B cell (primary cell): Measurements from ENCODE around the gene CD300LB. TPM values are rescaled to one million over a fixed set of nuclear protein-coding genes. Genes with fewer than 3 reads are reported as not detected.

Experiments used
- ATAC-seq: fragments of 200-7000 bp; cut with Tn5 transposase; one replicate; pipeline ENCODE4 v1.10.0; 2021; ENCODE audit warnings: low read depth, mild to moderate bottlenecking, moderate number of reproducible peaks, moderate library complexity
- CTCF ChIA-PET: fragments of 350-600 bp; sonication (Branson Sonifier 250); formaldehyde crosslinking; loops from one replicate; lab custom pipeline; 2021; ENCODE audit warnings: antibody characterized with exemption, inconsistent platforms; lab: Charles Lee
- POLR2A ChIA-PET: fragments of 350-600 bp; sonication (Branson Sonifier 250); formaldehyde crosslinking; loops from one replicate; lab custom pipeline; 2021; ENCODE audit warnings: antibody characterized with exemption; lab: Charles Lee
- DNase-seq: peaks from one replicate; pipeline ENCODE4 v3.0.0; 2013
- H2AFZ ChIP-seq: 2 replicates; pipeline ENCODE4 v1.6.1; 2012; ENCODE audit warnings: mild to moderate bottlenecking, low read depth, low read length; ENCODE audit not compliant: insufficient read depth, poor library complexity, severe bottlenecking
- H3K27ac ChIP-seq, 2 donors: 1 replicate in 1 of 2; 2 replicates in 1 of 2; pipeline ENCODE4 v1.5.1; 2012 to 2013; ENCODE audit warnings: low read length in 2 of 2, mild to moderate bottlenecking in 2 of 2, moderate library complexity in 1 of 2
- H3K27me3 ChIP-seq, 4 experiments: fragments of 200-600 bp in 1 of 4; sonication (generic) in 1 of 4; replicated peaks in 1 of 4; 1 replicate in 2 of 4; 2 replicates in 2 of 4; pipeline versions ENCODE4 v1.6.1 to v1.7.0; 2013 to 2016; ENCODE audit warnings: low read length in 3 of 4, mild to moderate bottlenecking in 2 of 4, mixed read lengths in 1 of 4, moderate library complexity in 1 of 4; ENCODE audit not compliant: insufficient read depth in 4 of 4, control insufficient read depth in 3 of 4; ENCODE audit errors: control extremely low read depth in 1 of 4
- H3K36me3 ChIP-seq, 2 experiments: replicated peaks in 1 of 2; 1 replicate in 1 of 2; 2 replicates in 1 of 2; pipeline versions ENCODE4 v1.6.1 to v1.7.1; 2013; ENCODE audit warnings: low read length in 1 of 2; ENCODE audit not compliant: insufficient read depth in 2 of 2, control insufficient read depth in 1 of 2; ENCODE audit errors: control extremely low read depth in 1 of 2, extremely low read depth in 1 of 2
- H3K4me1 ChIP-seq, 2 donors: fragments of 200-600 bp in 1 of 2; sonication (generic) in 1 of 2; 1 replicate in 1 of 2; 2 replicates in 1 of 2; pipeline versions ENCODE4 v1.5.1 to v1.6.1; 2013 to 2017; ENCODE audit warnings: low read length in 2 of 2; ENCODE audit not compliant: control insufficient read depth in 2 of 2, insufficient read depth in 2 of 2
- H3K4me2 ChIP-seq: replicated peaks from 2 replicates; pipeline ENCODE3; 2012; ENCODE audit warnings: mild to moderate bottlenecking, low read depth, low read length; ENCODE audit not compliant: poor library complexity, severe bottlenecking
- H3K4me3 ChIP-seq, 5 experiments: fragments of 200-600 bp in 1 of 5; sonication (generic) in 1 of 5; 1 replicate in 3 of 5; 2 replicates in 2 of 5; pipeline versions ENCODE4 v1.5.1 to v1.7.0; 2011 to 2016; ENCODE audit warnings: low read length in 4 of 5, mild to moderate bottlenecking in 4 of 5, low read depth in 2 of 5, control low read depth in 1 of 5, moderate library complexity in 1 of 5; ENCODE audit not compliant: insufficient read depth in 1 of 5; ENCODE audit errors: control extremely low read depth in 1 of 5, extremely low read depth in 1 of 5
- H3K79me2 ChIP-seq: fragments of 200-600 bp; sonication (generic); one replicate; pipeline ENCODE4 v1.6.0; 2016; ENCODE audit warnings: low read length; ENCODE audit not compliant: control insufficient read depth, insufficient read depth
- H3K9ac ChIP-seq: fragments of 200-600 bp; sonication (generic); 2 replicates; pipeline ENCODE4 v1.6.1; 2017; ENCODE audit warnings: mild to moderate bottlenecking, low read length, moderate library complexity
- H3K9me3 ChIP-seq, 3 donors: one replicate each; pipeline versions ENCODE4 v1.6.1 to v1.7.1; 2013; ENCODE audit warnings: low read length in 2 of 3; ENCODE audit not compliant: control insufficient read depth in 2 of 3, insufficient read depth in 1 of 3; ENCODE audit errors: control extremely low read depth in 1 of 3
- H4K20me1 ChIP-seq: 2 replicates; pipeline ENCODE4 v1.6.0; 2012; ENCODE audit warnings: mild to moderate bottlenecking, low read length; ENCODE audit not compliant: insufficient read depth, control insufficient read depth, poor library complexity, severe bottlenecking
- H3K27ac Mint-ChIP-seq: one replicate; pipeline ENCODE4 v1.8.0; 2021; ENCODE audit warnings: mixed read lengths
- H3K27me3 Mint-ChIP-seq: one replicate; pipeline ENCODE4 v1.8.0; 2021; ENCODE audit warnings: mixed read lengths
- H3K4me1 Mint-ChIP-seq: one replicate; pipeline ENCODE4 v1.8.0; 2021; ENCODE audit warnings: mixed read lengths
- H3K4me3 Mint-ChIP-seq: one replicate; pipeline ENCODE4 v1.8.0; 2021; ENCODE audit warnings: mixed read lengths
- H3K9me3 Mint-ChIP-seq: one replicate; pipeline ENCODE4 v1.8.0; 2022; ENCODE audit warnings: mixed read lengths; ENCODE audit not compliant: insufficient read depth
- CTCF ChIP-seq: fragments of 200-600 bp; IDR thresholded peaks from one replicate; pipeline ENCODE4 v1.8.0; 2022; ENCODE audit warnings: antibody characterized with exemption, mild to moderate bottlenecking
- EZH2 ChIP-seq: IDR thresholded peaks from 2 replicates; pipeline ENCODE4 v1.6.1; 2012; ENCODE audit warnings: borderline replicate concordance, low read depth, mild to moderate bottlenecking, moderate library complexity, low read length; ENCODE audit not compliant: insufficient read depth, poor library complexity, severe bottlenecking
- WGBS: methylation state at CpG from one replicate; pipeline ENCODE4 v1.1.5; 2013; ENCODE audit warnings: missing lambda C conversion rate; ENCODE audit not compliant: insufficient coverage; 5-methylcytosine and 5-hydroxymethylcytosine counted together
- intact Hi-C: fragments of 100-400 bp; cut with micrococcal nuclease; formaldehyde crosslinking; loops from one replicate; pipeline ENCODE4 v1.10.0; 2022
- polyA plus RNA-seq: library from polyadenylated mRNA; depleted of rRNA; stranded (reverse); fragments of >200 nt; gene quantifications from 2 replicates; pipeline ENCODE4 v1.2.3, GENCODE V29; 2012
- total RNA-seq, 2 donors: library from RNA; stranded (reverse); fragments of 120-200 nt in 1 of 2; gene quantifications; 1 replicate in 1 of 2; 2 replicates in 1 of 2; pipeline versions ENCODE4 v1.2.3 to v1.2.4, GENCODE V29; 2013 to 2022

CD300LB gene
- total and polyA plus RNA-seq, 2 donors (not counting 1 experiment from before 2014, with no cell fraction given) = 0.12 to 0.39 TPM

- Mint-ChIP-seq H3K9me3 (no peaks in the 10 kb centered on the region), H3K4me1 (peaks cover 10% of the 10 kb centered on the region), H3K27me3 (no peaks in the 10 kb centered on the region), H3K4me3 (no peak overlapping the region), H3K27ac (no peak overlapping the region)
- H3K4me2 ChIP-seq = no peak overlapping the region
- no peak for ATAC-seq
- CTCF ChIA-PET = interaction anchor here (0.7 to 1.0 kb wide), 2 partner anchors 14 to 19 kb away, joined by 3 to 4 read pairs; no protein-coding TSS in a partner anchor
- H4K20me1 ChIP-seq = no peaks in the 10 kb centered on the region
- DNase-seq = no peak
- POLR2A ChIA-PET = interaction anchor here (0.6 kb wide), 1 partner anchor 292 kb away, joined by 3 read pairs; the partner anchor contains the start of gene NAT9
- no peak overlapping the region for H3K9ac ChIP-seq
- H3K4me3 ChIP-seq = no peak overlapping the region
- intact Hi-C loops = no loop called here
- H2AFZ ChIP-seq = no peak overlapping the region
- no peaks in the 10 kb centered on the region for H3K9me3 ChIP-seq
- TF ChIP-seq EZH2 (no peak), CTCF (no peak)
- 94% methylated on average over 7 of the region's 9 CpGs for WGBS
- H3K4me1 ChIP-seq = peaks cover under 1 to 4% of the 10 kb centered on the region in 2 donors
- H3K27ac ChIP-seq = no peak overlapping the region
- H3K79me2 ChIP-seq = no peaks in the 10 kb centered on the region
- no peaks in the 10 kb centered on the region for H3K27me3 ChIP-seq
- no peaks in the 10 kb centered on the region for H3K36me3 ChIP-seq
Observed at GRCh38 chr17:74484066-74484465, 47.2 kb downstream of the CD300LB start.

GRCh38 chr17:74481621-74482020 is 49.7 kb downstream of the CD300LB start:
- no peak overlapping the region for H3K4me3 Mint-ChIP-seq
- no peak overlapping the region for H2AFZ ChIP-seq
- 94% methylated on average over 6 of the region's 7 CpGs for WGBS
- no peaks in the 10 kb centered on the region for H3K79me2 ChIP-seq
- no peak for ATAC-seq
- intact Hi-C loops = no loop called here
- no peak for DNase-seq
- no peaks in the 10 kb centered on the region for H4K20me1 ChIP-seq
- H3K27me3 Mint-ChIP-seq = no peaks in the 10 kb centered on the region
- H3K4me3 ChIP-seq = no peak overlapping the region
- H3K9me3 Mint-ChIP-seq = no peaks in the 10 kb centered on the region
- POLR2A ChIA-PET = no interaction called here
- no peaks in the 10 kb centered on the region for H3K36me3 ChIP-seq
- H3K4me1 ChIP-seq = peaks cover 10 to 14% of the 10 kb centered on the region in 2 donors
- H3K27ac ChIP-seq = no peak overlapping the region
- H3K9ac ChIP-seq = no peak overlapping the region
- no peak overlapping the region for H3K4me2 ChIP-seq
- H3K4me1 Mint-ChIP-seq = peaks cover 18% of the 10 kb centered on the region
- H3K27ac Mint-ChIP-seq = peak overlapping the region; percentile 37
- no peak for TF ChIP-seq CTCF
- no peak for TF ChIP-seq EZH2
- CTCF ChIA-PET = interaction anchor here (0.9 kb wide), 1 partner anchor 25 kb away, joined by 3 read pairs; no protein-coding TSS in a partner anchor
- H3K9me3 ChIP-seq = no peaks in the 10 kb centered on the region
- no peaks in the 10 kb centered on the region for H3K27me3 ChIP-seq
